Progenitor cell of endocrine pancreas (in vitro differentiated cells): ENCODE data around the gene ECHDC3. TPM values are rescaled to one million over a fixed set of nuclear protein-coding genes. Genes with fewer than 3 reads are reported as not detected.

Experiments
- DNase-seq: peaks from one replicate; pipeline ENCODE4 v3.0.0; 2021; ENCODE audit warnings: low spot score; ENCODE audit not compliant: unreplicated experiment
- H3K27ac Mint-ChIP-seq: 2 replicates; pipeline ENCODE4 v1.8.0; 2021; ENCODE audit warnings: mild to moderate bottlenecking, moderate library complexity, mixed read lengths
- H3K27me3 Mint-ChIP-seq: 2 replicates; pipeline ENCODE4 v1.8.0; 2021; ENCODE audit warnings: mixed read lengths
- H3K36me3 Mint-ChIP-seq: 2 replicates; pipeline ENCODE4 v1.8.0; 2022; ENCODE audit warnings: mixed read lengths; ENCODE audit not compliant: insufficient read depth
- H3K4me1 Mint-ChIP-seq: 2 replicates; pipeline ENCODE4 v1.8.0; 2021; ENCODE audit warnings: low read depth, mixed read lengths
- H3K4me3 Mint-ChIP-seq: 2 replicates; pipeline ENCODE4 v1.8.0; 2021; ENCODE audit warnings: low read depth, mild to moderate bottlenecking, moderate library complexity, mixed read lengths
- H3K9me3 Mint-ChIP-seq: 2 replicates; pipeline ENCODE4 v1.8.0; 2021; ENCODE audit warnings: low read depth, mixed read lengths
- CTCF ChIP-seq: fragments of 200-600 bp; sonication (generic); IDR thresholded peaks from one replicate; pipeline ENCODE4 v1.5.0; 2021; ENCODE audit warnings: antibody characterized with exemption, mild to moderate bottlenecking; ENCODE audit not compliant: unreplicated experiment
- total RNA-seq: library from RNA; stranded (reverse); gene quantifications from 2 replicates; pipeline ENCODE4 v1.2.1, GENCODE V29; 2021

The ECHDC3 gene
- total RNA-seq, 1 donor from 2014 or later = 2.3 TPM

- H3K27ac Mint-ChIP-seq = no peak overlapping the region
- H3K4me1 Mint-ChIP-seq = peaks cover 7% of the 10 kb centered on the region
- no peak for TF ChIP-seq CTCF
- no peak overlapping the region for H3K4me3 Mint-ChIP-seq
- H3K9me3 Mint-ChIP-seq = no peaks in the 10 kb centered on the region
- peaks cover 4% of the 10 kb centered on the region for H3K27me3 Mint-ChIP-seq
- H3K36me3 Mint-ChIP-seq = no peaks in the 10 kb centered on the region
- DNase-seq = no peak
Observed at GRCh38 chr10:11759347-11759746, 17.2 kb downstream of the ECHDC3 start.

GRCh38 chr10:11760151-11760550 lies 18.0 kb downstream of the ECHDC3 start:
- Mint-ChIP-seq H3K27ac (no peak overlapping the region), H3K27me3 (peaks cover 4% of the 10 kb centered on the region), H3K4me3 (no peak overlapping the region), H3K4me1 (peaks cover 7% of the 10 kb centered on the region), H3K9me3 (no peaks in the 10 kb centered on the region), H3K36me3 (no peaks in the 10 kb centered on the region)
- no peak for DNase-seq
- no peak for TF ChIP-seq CTCF

- Mint-ChIP-seq H3K36me3 (no peaks in the 10 kb centered on the region), H3K27me3 (peaks cover under 1% of the 10 kb centered on the region), H3K4me1 (peaks cover 7% of the 10 kb centered on the region), H3K27ac (no peak overlapping the region), H3K4me3 (no peak overlapping the region), H3K9me3 (no peaks in the 10 kb centered on the region)
- DNase-seq = no peak
- TF ChIP-seq CTCF = no peak
Observed at GRCh38 chr10:11760861-11761260, 18.7 kb downstream of the ECHDC3 start.

- H3K36me3 Mint-ChIP-seq = no peaks in the 10 kb centered on the region
- no peak overlapping the region for H3K4me3 Mint-ChIP-seq
- no peak overlapping the region for H3K27ac Mint-ChIP-seq
- H3K4me1 Mint-ChIP-seq = peaks cover 7% of the 10 kb centered on the region
- no peak for TF ChIP-seq CTCF
- no peaks in the 10 kb centered on the region for H3K27me3 Mint-ChIP-seq
- H3K9me3 Mint-ChIP-seq = no peaks in the 10 kb centered on the region
- DNase-seq = no peak
Observed at GRCh38 chr10:11761431-11761830, 19.2 kb downstream of the ECHDC3 start.

GRCh38 chr10:11762706-11763500 lies 20.7 kb downstream of the ECHDC3 start:
- no peak overlapping the region for H3K27ac Mint-ChIP-seq
- no peak for TF ChIP-seq CTCF
- H3K36me3 Mint-ChIP-seq = no peaks in the 10 kb centered on the region
- H3K27me3 Mint-ChIP-seq = no peaks in the 10 kb centered on the region
- no peaks in the 10 kb centered on the region for H3K9me3 Mint-ChIP-seq
- H3K4me3 Mint-ChIP-seq = no peak overlapping the region
- peaks cover 1% of the 10 kb centered on the region for H3K4me1 Mint-ChIP-seq
- no peak for DNase-seq
